ENCODE data around the gene ABCA4.

DNA sequence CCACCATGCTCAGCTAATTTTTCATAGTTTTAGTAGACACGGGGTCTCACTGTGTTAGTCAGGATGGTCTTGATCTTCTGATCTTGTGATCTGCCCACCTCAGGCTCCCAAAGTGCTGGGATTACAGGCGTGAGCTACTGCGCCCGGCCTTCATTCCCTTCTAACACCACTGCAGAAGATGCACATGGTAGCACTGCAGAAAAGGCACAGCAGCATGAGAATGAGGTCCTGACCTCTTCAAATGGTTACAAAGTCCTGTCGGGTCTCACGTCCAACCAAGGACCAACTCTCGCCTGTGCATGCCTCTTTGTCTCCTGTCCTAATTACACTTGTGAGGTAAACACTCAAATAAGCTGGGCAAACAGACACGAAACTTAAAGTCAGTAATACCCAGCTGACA lies 128.8 kb downstream of the ABCA4 start:
- TF ChIP-seq POLR2A (IDR thresholded peaks at IDR 0.05), result no peak
- TF ChIP-seq CTCF (IDR thresholded peaks at IDR 0.05 in 4 of 5, conservative IDR thresholded peaks at IDR 0.05 in 1 of 5), result no peak
